Measurements from ENCODE around the gene ABHD2. TPM values are rescaled to one million over a fixed set of nuclear protein-coding genes. Genes with fewer than 3 reads are reported as not detected.
A peak's percentile ranks its signal among the peaks of the same experiment; 100 is the strongest.
"Not testable (repeated sequence)": the region's sequence is repeated elsewhere in the genome, so short reads cannot be mapped to it uniquely, and the experiment has no call there.

The ABHD2 gene
- total RNA-seq, 4 donors from 2014 or later = 37.8 to 81.5 (median 58.3) TPM

- Histone ChIP-seq H3K27me3 (no peaks in the 10 kb centered on the region), H3K36me3 (no peaks in the 10 kb centered on the region), H3K4me1 (peaks cover 7 to 24% (median 15%) of the 10 kb centered on the region in 4 donors), H3K27ac (peak overlapping the region; percentile 83 to 95 (median 90)), H3K9me3 (no peaks in the 10 kb centered on the region), H3K4me3 (no peak overlapping the region)
- 57 to 66% methylated on average over 3 to 4 of the region's 4 CpGs for WGBS, 2 donors (ENCODE audit: low coverage in 1 of 2)
- in situ Hi-C loops (cut with MboI; ENCODE audit: low pct_ligation_motif_present in 1 of 4, low pct_unique_long_range_greater_than_20kb in 1 of 4, low sequenced_read_pairs in 3 of 4) = no loop called here
- intact Hi-C loops (cut with DNase I; ENCODE audit: low total_unique reads) = no loop called here
- DNase-seq = no peak
- TF ChIP-seq POLR2AphosphoS5 (IDR thresholded peaks at IDR 0.05) = peak in 1 of 3 donors; percentile 54
- TF ChIP-seq CTCF (IDR thresholded peaks at IDR 0.05) = no peak
These were observed 2.8 kb upstream of the ABHD2 start for GRCh38 chr15:89085289-89085926.

- in situ Hi-C loops (cut with MboI; ENCODE audit: low pct_ligation_motif_present in 1 of 4, low pct_unique_long_range_greater_than_20kb in 1 of 4, low sequenced_read_pairs in 3 of 4); DNase-seq; H3K9me3 ChIP-seq; H3K27me3 ChIP-seq; intact Hi-C loops (cut with DNase I; ENCODE audit: low total_unique reads); H3K4me3 ChIP-seq; H3K36me3 ChIP-seq: not testable (repeated sequence)
- H3K27ac ChIP-seq = peak overlapping the region; percentile 83 to 95 (median 90)
- H3K4me1 ChIP-seq = peaks cover 7 to 30% (median 19%) of the 10 kb centered on the region in 4 donors
- WGBS, 2 donors (ENCODE audit: low coverage in 1 of 2) = 61 to 67% methylated on average over 1 of the region's 1 CpG
These were observed 2.3 kb upstream of the ABHD2 start for GRCh38 chr15:89085933-89086332.

- DNase-seq; H3K27me3 ChIP-seq; in situ Hi-C loops (cut with MboI; ENCODE audit: low pct_ligation_motif_present in 1 of 4, low pct_unique_long_range_greater_than_20kb in 1 of 4, low sequenced_read_pairs in 3 of 4); intact Hi-C loops (cut with DNase I; ENCODE audit: low total_unique reads); H3K36me3 ChIP-seq; H3K9me3 ChIP-seq; H3K4me3 ChIP-seq: not testable (repeated sequence)
- Histone ChIP-seq H3K27ac (peak overlapping the region; percentile 83 to 95 (median 90)), H3K4me1 (peaks cover 7 to 34% (median 19%) of the 10 kb centered on the region in 4 donors)
- WGBS, 2 donors (ENCODE audit: low coverage in 1 of 2) = 88 to 98% methylated on average over 1 to 5 of the region's 5 CpGs
These were observed 1.9 kb upstream of the ABHD2 start for GRCh38 chr15:89086390-89086789.

- H3K4me1 ChIP-seq = peaks cover 7 to 43% (median 19%) of the 10 kb centered on the region in 4 donors
- H3K36me3 ChIP-seq = no peaks in the 10 kb centered on the region
- DNase-seq = no peak
- no peaks in the 10 kb centered on the region for H3K27me3 ChIP-seq
- H3K27ac ChIP-seq = peak overlapping the region; percentile 83 to 95 (median 90)
- in situ Hi-C loops (cut with MboI; ENCODE audit: low pct_ligation_motif_present in 1 of 4, low pct_unique_long_range_greater_than_20kb in 1 of 4, low sequenced_read_pairs in 3 of 4) = no loop called here
- peak overlapping the region in 3 of 4 donors; percentile 27 to 87 (median 32) for H3K4me3 ChIP-seq
- 66 to 100% methylated on average over 3 to 13 of the region's 13 CpGs for WGBS, 2 donors (ENCODE audit: low coverage in 1 of 2)
- no peaks in the 10 kb centered on the region for H3K9me3 ChIP-seq
- no peak for TF ChIP-seq POLR2AphosphoS5 (IDR thresholded peaks at IDR 0.05)
- intact Hi-C loops (cut with DNase I; ENCODE audit: low total_unique reads) = no loop called here
These were observed 961 bp upstream of the ABHD2 start for GRCh38 chr15:89087161-89087829.

- no peaks in the 10 kb centered on the region for H3K27me3 ChIP-seq
- H3K4me3 ChIP-seq = peak overlapping the region; percentile 63 to 87 (median 84)
- 6% methylated on average over 31 of the region's 44 CpGs; no CpG with 5 or more reads in 1 of the 2 donors for WGBS, 2 donors (ENCODE audit: low coverage in 1 of 2)
- intact Hi-C loops (cut with DNase I; ENCODE audit: low total_unique reads) (no loop called here), in situ Hi-C loops (cut with MboI; ENCODE audit: low pct_ligation_motif_present in 1 of 4, low pct_unique_long_range_greater_than_20kb in 1 of 4, low sequenced_read_pairs in 3 of 4) (no loop called here)
- peak; percentile 36 for DNase-seq
- peaks cover 11 to 57% (median 27%) of the 10 kb centered on the region in 4 donors for H3K4me1 ChIP-seq
- H3K36me3 ChIP-seq = no peaks in the 10 kb centered on the region
- TF ChIP-seq POLR2AphosphoS5 (IDR thresholded peaks at IDR 0.05) = no peak
- TF ChIP-seq EP300 (IDR thresholded peaks at IDR 0.05; ENCODE audit: low read depth) = no peak
- no peak for TF ChIP-seq POLR2A (IDR thresholded peaks at IDR 0.05)
- TF ChIP-seq CTCF (IDR thresholded peaks at IDR 0.05) = no peak
- H3K9me3 ChIP-seq = no peaks in the 10 kb centered on the region
- peak overlapping the region; percentile 89 to 95 (median 92) for H3K27ac ChIP-seq
These were observed 504 bp downstream of the ABHD2 start for GRCh38 chr15:89088605-89089315.
